ENCODE data around the gene TMEM181. TPM values are rescaled to one million over a fixed set of nuclear protein-coding genes. Genes with fewer than 3 reads are reported as not detected.

TMEM181 gene
- total RNA-seq, 1 experiment from 2014 or later: 31.6 TPM

GRCh38 chr6:158626360-158627167, 66.7 kb downstream of the TMEM181 start:
- ChIA-PET CTCF (no interaction called here), POLR2A (ENCODE audit: low non-redundant PET) (no interaction called here)
- no TSS peak for BruUV-seq (replicated peaks)
- Histone ChIP-seq H3K4me3 (ENCODE audit: low read depth, low read length, poor library complexity, severe bottlenecking) (no peak overlapping the region), H3K27ac (ENCODE audit: low read depth, low read length, poor library complexity, severe bottlenecking) (no peak overlapping the region), H3K36me3 (ENCODE audit: insufficient read depth, low read length, poor library complexity, severe bottlenecking) (peaks cover 21% of the 10 kb centered on the region), H3K4me1 (ENCODE audit: insufficient read depth, low read length, poor library complexity, severe bottlenecking) (no peaks in the 10 kb centered on the region), H3K27me3 (replicated peaks; ENCODE audit: insufficient read depth, low read depth, low read length, poor library complexity) (no peaks in the 10 kb centered on the region), H3K9me3 (ENCODE audit: low read depth, low read length, poor library complexity, severe bottlenecking) (no peaks in the 10 kb centered on the region)
- intact Hi-C loops (cut with micrococcal nuclease; ENCODE audit: unreplicated experiment): no loop called here
- no peak for DNase-seq (ENCODE audit: low spot score)
- TF ChIP-seq EZH2 (IDR thresholded peaks at IDR 0.05; ENCODE audit: borderline replicate concordance, low read depth, low read length, poor library complexity, severe bottlenecking) (no peak), CTCF (conservative IDR thresholded peaks at IDR 0.05; ENCODE audit: low read depth, low read length) (no peak)

- POLR2A ChIA-PET (ENCODE audit: low non-redundant PET): no interaction called here
- no peaks in the 10 kb centered on the region for H3K4me1 ChIP-seq (ENCODE audit: insufficient read depth, low read length, poor library complexity, severe bottlenecking)
- intact Hi-C loops (cut with micrococcal nuclease; ENCODE audit: unreplicated experiment): no loop called here
- H3K36me3 ChIP-seq (ENCODE audit: insufficient read depth, low read length, poor library complexity, severe bottlenecking): peaks cover 25% of the 10 kb centered on the region
- CTCF ChIA-PET: no interaction called here
- DNase-seq (ENCODE audit: low spot score): no peak
- H3K9me3 ChIP-seq (ENCODE audit: low read depth, low read length, poor library complexity, severe bottlenecking): no peaks in the 10 kb centered on the region
- H3K27me3 ChIP-seq (replicated peaks; ENCODE audit: insufficient read depth, low read depth, low read length, poor library complexity): no peaks in the 10 kb centered on the region
- TF ChIP-seq EZH2 (IDR thresholded peaks at IDR 0.05; ENCODE audit: borderline replicate concordance, low read depth, low read length, poor library complexity, severe bottlenecking) (no peak), CTCF (conservative IDR thresholded peaks at IDR 0.05; ENCODE audit: low read depth, low read length) (no peak)
- H3K4me3 ChIP-seq (ENCODE audit: low read depth, low read length, poor library complexity, severe bottlenecking): no peak overlapping the region
- H3K27ac ChIP-seq (ENCODE audit: low read depth, low read length, poor library complexity, severe bottlenecking): no peak overlapping the region
- BruUV-seq (replicated peaks): no TSS peak
These were observed 67.5 kb downstream of the TMEM181 start for GRCh38 chr6:158627168-158627939.

- BruUV-seq (replicated peaks): no TSS peak
- no peak for DNase-seq (ENCODE audit: low spot score)
These were observed 68.0 kb downstream of the TMEM181 start for GRCh38 chr6:158627940-158628211.

More at GRCh38 chr6:158627940-158628211, 68.0 kb downstream of the TMEM181 start:
- TF ChIP-seq CTCF (conservative IDR thresholded peaks at IDR 0.05; ENCODE audit: low read depth, low read length): no peak
- no peak for TF ChIP-seq EZH2 (IDR thresholded peaks at IDR 0.05; ENCODE audit: borderline replicate concordance, low read depth, low read length, poor library complexity, severe bottlenecking)
- Histone ChIP-seq H3K9me3 (ENCODE audit: low read depth, low read length, poor library complexity, severe bottlenecking) (no peaks in the 10 kb centered on the region), H3K4me1 (ENCODE audit: insufficient read depth, low read length, poor library complexity, severe bottlenecking) (no peaks in the 10 kb centered on the region), H3K27ac (ENCODE audit: low read depth, low read length, poor library complexity, severe bottlenecking) (no peak overlapping the region), H3K36me3 (ENCODE audit: insufficient read depth, low read length, poor library complexity, severe bottlenecking) (peaks cover 22% of the 10 kb centered on the region), H3K27me3 (replicated peaks; ENCODE audit: insufficient read depth, low read depth, low read length, poor library complexity) (no peaks in the 10 kb centered on the region), H3K4me3 (ENCODE audit: low read depth, low read length, poor library complexity, severe bottlenecking) (no peak overlapping the region)
- ChIA-PET POLR2A (ENCODE audit: low non-redundant PET) (no interaction called here), CTCF (no interaction called here)
- intact Hi-C loops (cut with micrococcal nuclease; ENCODE audit: unreplicated experiment): no loop called here
